ENCODE results near the gene MCUR1.
A peak's percentile ranks its signal among the peaks of the same experiment; 100 is the strongest.
"Not testable (repeated sequence)": the region's sequence is repeated elsewhere in the genome, so short reads cannot be mapped to it uniquely, and the experiment has no call there.

Gene MCUR1, protein sequence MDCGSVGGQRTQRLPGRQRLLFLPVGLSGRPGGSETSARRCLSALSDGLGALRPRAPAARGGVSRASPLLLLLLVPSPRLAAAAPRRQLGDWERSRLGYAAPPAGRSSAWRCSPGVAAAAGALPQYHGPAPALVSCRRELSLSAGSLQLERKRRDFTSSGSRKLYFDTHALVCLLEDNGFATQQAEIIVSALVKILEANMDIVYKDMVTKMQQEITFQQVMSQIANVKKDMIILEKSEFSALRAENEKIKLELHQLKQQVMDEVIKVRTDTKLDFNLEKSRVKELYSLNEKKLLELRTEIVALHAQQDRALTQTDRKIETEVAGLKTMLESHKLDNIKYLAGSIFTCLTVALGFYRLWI

DNA sequence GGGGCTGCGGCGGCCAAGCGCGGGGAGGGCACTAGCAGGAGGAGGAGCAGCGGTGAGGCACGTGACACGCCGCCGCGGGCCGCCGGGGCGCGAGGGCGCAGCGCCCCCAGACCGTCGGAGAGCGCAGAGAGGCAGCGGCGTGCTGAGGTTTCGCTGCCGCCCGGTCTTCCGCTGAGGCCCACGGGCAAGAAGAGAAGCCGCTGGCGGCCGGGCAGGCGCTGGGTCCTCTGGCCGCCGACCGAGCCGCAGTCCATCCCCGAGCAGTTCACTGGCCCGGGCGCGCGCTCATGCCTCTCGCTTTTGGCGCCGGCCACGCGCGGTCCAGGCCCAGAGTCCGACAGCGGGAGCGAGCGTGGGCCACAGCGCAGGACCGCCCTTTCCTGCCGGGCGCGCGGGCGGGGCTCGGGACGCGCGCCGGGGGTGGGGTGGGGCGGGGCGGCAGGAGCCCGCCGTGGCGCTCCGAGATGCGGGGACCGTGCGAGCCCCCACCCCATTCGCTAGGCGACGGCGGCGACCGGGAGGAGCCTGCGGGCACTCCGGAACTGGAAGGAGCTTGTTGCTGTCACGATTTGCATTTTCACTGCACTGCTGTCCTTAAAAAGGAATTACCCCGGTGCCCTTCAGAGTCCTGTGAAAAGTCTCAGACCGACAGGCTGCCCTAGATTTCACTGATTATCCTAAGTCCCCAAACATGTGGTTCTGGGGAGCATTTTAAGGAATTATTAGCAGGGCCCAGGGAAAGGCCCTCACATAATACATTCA lies at the start of gene MCUR1:
TSS of gene MCUR1 (minus strand) at position 382 of the 762 bp plus-strand sequence. CDS start at position 254, 128 bp downstream.
- peak; percentile 37 to 66 for DNase-seq (ENCODE audit: low read depth in 2 of 2, low spot score in 1 of 2)

DNA sequence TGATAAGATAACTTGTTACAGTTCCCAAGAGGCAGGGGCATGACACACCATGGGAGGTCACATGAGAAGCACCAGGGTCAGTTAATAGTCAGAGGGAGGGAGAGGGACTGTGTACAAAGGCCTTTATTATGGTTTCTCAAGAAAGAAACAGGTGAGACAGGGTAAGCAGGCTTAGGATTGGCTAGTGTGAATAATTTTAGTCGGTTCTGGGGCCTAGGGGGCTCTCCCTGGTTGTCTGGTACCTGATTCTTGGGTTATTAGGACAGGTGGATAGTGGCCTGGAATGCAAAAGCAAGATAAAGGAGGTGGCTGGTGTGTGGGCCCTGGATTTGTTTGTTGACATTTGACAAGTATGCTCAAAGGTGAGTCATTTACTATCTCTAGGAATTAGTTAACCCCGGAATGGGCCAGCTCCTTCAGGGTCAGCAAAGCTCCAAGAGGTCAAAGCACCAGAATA lies 49.4 kb upstream of the MCUR1 start:
- DNase-seq (ENCODE audit: low read depth in 2 of 2, low spot score in 1 of 2) = no peak

DNA sequence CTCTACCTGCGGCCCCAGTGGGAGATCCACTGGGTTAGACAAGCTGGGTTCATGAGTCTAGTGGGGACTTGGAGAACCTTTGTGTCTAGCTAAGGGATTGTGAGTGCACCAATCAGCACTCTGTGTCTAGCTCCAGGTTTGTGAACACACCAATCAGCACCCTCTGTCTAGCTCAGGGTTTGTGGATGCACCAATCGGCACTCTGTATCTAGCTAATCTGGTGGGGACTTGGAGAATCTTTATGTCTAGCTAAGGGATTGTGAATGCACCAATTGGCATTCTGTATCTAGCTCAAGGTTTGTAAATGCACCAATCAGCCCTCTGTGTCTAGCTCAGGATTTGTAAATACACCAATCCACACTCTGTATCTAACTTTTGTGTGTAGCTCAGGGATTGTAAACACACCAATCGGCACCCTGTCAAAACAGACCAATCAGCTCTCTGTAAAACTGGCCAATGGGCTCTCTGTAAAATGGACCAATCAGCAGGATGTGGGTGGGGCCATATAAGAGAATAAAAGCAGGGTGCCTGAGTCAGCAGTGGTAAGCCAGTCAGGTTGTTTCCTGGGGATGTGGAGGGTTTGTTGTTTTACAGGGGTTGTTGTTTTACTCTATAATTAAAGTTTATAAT lies 46.3 kb upstream of the MCUR1 start:
- DNase-seq (ENCODE audit: low read depth in 2 of 2, low spot score in 1 of 2) = not testable (repeated sequence)

DNA sequence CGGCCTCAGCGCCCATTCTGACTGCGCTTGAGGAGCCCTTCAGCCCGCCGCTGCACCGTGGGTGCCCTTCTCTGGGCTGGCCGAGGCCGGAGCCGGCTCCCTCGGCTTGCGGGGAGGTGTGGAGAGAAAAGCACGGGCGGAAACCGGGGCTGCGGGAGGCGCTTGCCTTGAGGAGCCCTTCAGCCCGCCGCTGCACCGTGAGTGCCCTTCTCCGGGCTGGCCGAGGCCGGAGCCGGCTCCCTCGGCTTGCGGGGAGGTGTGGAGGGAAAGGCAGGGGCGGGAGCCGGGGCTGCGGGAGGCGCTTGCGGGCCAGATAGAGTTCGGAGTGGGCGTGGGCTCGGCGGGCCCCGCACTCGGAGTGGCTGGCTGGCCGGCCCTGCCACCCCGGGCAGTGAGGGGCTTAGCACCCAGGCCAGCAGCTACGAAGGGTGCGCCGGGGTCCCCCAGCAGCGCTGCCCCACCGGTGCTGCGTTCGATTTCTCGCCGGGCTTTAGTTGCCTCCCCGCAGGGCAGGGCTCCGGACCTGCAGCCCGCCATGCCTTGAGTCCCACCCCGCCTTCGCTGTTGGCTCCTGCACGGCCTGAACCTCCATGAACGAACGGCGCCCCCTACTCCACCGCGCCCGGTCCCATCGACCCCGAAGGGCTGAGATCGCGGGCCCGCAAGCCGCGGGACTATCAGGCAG lies 45.7 kb upstream of the MCUR1 start:
- no peak for DNase-seq (ENCODE audit: low read depth in 2 of 2, low spot score in 1 of 2)

DNA sequence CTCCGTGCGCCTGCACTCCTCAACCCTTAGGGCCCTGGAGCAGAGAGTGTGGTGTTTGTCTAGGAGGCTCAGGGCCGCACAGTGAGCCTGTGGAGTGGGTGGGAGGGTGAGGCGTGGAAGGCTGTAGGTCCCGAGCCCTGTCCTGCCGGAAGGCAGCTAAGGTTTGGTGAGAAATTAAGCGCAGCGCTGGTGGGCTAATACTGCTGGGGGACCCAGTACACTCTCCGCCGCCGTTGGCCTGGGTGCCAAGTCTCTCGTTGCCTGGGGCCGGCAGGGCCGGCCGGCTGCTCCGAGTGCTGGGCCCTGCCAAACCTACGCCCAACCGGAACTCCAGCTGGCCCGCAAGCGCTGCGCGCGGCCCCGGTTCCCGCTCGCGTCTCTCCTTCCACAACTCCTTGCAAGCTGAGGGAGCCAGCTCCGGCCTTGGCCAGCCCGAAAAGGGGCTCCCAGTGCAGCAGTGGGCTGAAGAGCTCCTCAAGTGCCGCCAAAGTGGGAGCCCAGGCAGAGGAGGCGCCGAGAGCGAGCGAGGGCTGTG lies 40.4 kb upstream of the MCUR1 start:
- DNase-seq (ENCODE audit: low read depth in 2 of 2, low spot score in 1 of 2) = no peak

DNA sequence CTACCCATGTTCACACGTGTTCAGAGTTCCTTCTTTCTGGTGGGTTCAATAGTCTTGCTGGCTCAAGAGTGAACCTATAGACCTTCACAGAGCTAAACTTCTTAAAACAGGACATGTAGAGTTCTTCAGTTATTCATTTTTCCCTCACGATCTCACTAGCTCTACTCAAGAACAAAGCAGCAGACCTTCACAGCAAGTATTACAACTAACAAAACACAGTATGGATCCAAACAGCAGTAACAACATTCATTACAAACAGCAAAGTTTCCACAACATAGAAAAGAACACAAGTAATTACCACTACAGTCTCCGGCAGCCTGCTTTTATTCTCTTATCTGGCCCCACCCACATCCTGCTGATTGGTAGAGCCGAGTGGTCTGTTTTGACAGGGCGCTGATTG lies 39.5 kb upstream of the MCUR1 start:
- no peak for DNase-seq (ENCODE audit: low read depth in 2 of 2, low spot score in 1 of 2)

DNA sequence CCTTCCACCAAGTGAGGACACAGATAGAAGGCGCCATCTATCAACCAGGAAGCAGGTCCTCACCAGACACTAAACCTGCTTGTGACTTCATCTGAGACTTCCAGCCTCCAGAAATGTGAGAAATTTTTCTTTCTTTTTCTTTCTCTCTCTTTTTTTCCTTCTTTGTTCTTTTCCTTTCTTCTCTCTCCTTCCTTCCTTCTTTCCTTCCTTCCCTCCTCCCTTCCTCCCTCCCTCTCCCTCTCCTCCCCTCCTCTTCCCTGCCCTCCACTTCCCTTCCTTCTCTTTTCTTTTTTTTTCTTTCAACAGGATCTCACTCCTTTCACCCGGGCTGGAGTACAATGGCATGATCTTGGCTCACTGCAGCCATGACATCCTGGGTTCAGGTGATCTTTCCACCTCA lies 37.4 kb upstream of the MCUR1 start:
- no peak for DNase-seq (ENCODE audit: low read depth in 2 of 2, low spot score in 1 of 2)

DNA sequence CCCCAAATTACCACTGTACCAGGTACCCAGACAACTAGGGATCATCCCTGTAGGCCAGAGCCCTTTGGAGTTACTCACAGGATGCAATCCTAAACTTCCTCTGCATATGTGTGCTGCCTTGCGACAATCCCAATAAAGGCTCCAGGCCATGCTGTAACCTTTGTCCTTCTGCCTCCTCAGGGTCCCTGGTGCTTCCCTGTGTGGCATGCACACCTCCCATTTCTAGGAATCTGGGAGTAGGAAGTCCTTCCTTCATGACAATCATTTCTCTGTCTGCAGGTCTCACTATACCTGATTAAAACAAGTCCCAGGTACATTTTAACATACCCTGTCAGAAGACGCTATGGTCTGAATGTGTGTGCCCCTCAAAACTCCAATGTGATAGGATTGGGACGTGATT lies 37.0 kb upstream of the MCUR1 start:
- no peak for DNase-seq (ENCODE audit: low read depth in 2 of 2, low spot score in 1 of 2)

DNA sequence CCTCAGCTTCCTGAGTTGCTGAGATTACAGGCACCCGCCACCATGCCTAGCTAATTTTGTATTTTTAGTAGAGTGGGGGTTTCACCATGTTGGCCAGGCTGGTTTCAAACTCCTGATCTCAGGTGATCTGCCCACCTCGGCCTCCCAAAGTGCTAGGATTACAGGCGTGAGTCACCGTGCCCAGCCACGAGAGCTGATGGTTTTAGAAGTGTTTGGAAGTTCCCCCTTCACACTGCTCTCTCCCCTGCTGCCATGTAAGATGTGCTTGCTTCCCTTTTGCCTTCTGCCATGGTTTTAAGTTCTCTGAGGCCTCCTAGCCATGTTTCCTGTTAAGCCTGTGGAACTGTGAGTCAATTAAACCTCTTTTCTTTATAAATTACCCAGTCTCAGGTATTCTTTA lies 36.3 kb upstream of the MCUR1 start:
- not testable (repeated sequence) for DNase-seq (ENCODE audit: low read depth in 2 of 2, low spot score in 1 of 2)

DNA sequence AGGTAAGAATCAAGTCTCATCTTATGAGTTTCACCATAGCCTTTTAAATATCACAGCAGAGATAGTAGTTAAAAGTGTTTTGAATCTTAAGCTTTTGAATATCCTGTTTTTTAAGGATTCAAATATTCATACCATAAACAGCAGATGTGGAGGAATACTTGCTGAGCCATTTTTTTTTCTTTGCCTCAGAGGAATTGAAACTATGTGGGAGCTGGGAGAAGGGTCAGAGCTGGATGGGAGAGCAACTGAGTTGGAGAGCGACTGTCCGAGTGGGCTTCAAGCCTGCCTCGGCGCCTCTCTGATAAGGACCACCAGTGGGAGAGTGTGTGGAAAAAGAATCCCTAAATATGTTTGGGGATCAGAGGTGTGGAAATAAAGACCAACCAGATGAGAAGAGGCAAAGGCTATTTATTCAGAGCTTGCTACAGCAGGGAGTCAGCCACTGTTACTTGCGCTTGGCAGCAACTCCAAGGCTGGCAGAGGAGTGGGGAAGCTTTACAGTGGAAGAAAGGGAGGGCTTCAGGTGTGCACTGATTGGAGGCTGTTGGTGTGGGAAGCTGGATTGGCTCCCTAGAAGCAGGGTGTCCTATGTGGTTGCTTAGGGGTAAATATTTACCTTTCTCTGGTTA lies 34.3 kb upstream of the MCUR1 start:
- DNase-seq (ENCODE audit: low read depth in 2 of 2, low spot score in 1 of 2) = no peak

DNA sequence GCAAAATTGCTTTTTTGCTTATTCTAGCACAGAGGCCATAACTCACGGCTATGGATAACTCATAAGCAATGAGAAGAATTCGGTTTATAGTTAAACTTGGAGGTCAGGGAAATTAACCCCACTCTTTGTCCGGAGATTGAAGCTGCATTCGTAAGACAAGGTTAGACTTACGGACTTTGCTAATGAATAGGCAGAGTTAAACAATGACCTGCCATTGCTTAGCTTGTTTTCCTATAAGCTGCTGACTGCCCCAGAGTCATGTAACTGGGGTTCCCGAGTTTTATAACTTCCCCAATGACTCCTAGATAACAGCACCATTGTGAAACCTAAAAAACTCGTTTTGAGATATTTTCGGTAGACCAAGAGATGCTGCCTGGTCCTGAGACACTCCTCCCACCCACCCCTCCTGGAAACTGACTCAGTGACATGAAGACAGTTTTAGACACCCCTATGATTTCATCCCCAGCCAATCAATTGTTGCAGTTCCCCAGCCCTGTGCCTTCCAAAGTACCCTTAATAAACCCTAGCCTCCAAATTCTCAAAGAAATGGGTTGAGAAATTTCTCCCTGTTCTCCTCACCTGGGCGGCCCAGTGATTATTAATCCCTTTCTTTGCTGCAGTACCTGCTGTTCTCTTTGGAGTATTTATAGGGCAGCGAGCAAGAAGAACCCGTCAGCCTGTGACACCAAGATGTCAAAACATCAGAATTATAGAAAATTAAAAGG lies 33.1 kb upstream of the MCUR1 start:
- DNase-seq (ENCODE audit: low read depth in 2 of 2, low spot score in 1 of 2) = no peak

DNA sequence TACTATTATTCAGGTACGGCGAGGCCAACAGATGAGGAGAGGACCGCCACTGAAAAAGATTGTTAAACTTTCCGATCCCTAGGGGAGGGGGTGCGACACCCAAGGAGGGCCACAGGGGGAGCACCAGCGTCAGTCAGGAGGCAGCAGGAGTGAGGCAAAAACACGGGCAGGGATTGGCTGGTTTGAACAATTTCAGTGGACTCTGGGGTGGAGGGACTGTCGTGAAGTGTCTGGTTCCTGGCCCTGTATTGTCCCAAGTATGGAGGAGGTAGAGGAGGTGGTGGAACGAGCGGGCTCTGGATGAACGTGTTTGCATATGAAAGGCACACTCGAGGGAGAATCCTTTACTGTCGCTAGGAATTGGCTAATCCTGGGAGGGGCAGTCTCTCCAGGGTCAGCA lies 32.5 kb upstream of the MCUR1 start:
- no peak for DNase-seq (ENCODE audit: low read depth in 2 of 2, low spot score in 1 of 2)

DNA sequence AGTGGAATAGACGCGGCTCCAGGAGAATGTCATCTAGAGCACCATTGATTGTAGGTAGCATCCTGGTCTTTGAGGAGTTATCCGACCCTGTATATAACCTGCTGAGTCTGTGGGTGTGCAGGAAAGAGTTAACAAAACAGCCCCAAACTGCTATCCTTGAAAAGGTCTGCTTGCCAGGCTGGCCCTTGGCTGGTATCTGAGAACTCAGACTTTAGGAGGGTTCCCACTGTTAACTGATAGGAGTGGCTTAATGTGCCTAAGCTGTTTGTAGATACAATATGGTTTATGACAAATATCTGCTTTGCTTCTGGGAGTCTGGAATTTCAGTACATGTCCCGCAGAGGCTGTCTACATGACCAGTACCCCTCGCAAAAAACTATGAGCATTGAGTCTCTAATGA lies 27.6 kb upstream of the MCUR1 start:
- DNase-seq (ENCODE audit: low read depth in 2 of 2, low spot score in 1 of 2) = no peak

DNA sequence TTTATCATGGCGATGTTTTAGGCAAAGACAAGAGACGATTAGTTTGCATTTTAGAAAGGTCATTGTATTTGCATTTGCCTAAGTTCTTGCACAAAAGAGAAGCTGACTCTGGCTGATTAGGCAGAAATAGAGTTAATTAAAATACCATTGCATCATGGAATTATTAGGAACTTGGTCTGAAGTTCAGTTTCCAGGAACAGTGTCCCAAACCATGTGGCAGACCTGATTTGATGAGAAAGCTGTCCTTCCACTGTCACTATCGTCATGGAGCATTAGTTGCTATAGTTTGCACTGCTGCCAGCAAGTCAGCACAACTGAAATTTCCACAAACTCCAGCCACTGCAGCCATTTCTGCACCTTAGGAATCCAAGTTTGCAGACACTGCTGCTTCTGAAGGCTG lies 24.3 kb upstream of the MCUR1 start:
- no peak for DNase-seq (ENCODE audit: low read depth in 2 of 2, low spot score in 1 of 2)

DNA sequence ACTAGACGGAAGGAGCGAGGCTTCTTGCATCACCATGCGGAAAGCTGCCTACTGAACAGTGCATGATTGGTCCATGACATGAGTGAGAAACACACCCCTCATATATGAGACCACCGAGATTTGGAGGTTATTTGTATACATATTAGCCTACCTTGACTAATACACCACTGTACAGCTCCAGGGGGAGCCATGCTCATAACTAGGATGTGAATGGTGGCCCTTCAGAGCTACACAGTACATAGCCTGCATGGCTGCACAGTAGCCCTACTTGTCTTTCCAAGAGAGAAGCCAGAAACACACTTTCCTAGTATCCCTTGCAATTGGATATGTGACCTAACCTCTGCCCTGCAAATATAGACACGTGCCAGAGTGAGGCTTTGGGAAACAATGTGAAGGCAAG lies 21.8 kb upstream of the MCUR1 start:
- DNase-seq (ENCODE audit: low read depth in 2 of 2, low spot score in 1 of 2) = no peak

DNA sequence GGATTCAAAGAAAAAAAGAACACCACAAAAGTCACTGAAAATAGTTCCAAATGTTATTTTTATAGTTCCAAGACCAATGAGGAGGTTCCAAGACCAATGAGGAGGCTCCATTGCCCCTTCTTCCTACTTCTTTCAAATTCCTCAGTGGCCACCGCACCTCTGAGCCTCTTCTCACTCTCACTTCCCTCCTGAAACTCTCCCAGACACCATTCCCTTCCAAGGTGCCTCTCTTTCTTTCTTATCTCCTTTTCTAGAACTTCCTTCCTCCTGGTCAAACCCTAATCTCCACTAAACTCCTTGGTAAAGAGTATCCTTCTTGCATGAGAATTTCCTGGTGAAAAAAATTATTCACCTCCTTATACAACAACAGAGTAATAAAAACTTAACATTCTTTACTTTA lies 20.4 kb upstream of the MCUR1 start:
- DNase-seq (ENCODE audit: low read depth in 2 of 2, low spot score in 1 of 2) = no peak

DNA sequence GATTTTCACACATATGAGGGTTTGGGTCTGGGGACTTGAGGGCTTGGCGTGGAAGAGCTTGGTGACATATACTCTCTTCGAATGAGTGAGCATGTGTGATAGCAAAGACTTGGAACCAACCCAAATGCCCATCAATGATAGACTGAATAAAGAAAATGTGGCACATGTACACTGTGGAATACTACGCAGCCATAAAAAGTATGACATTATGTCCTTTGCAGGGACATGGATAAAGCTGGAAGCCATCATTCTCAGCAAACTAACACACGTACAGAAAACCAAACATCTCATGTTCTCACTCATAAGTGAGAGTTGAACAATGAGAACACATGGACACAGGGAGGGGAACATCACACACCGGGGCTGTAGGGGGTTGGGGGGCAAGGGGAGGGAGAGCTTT lies 19.7 kb upstream of the MCUR1 start:
- DNase-seq (ENCODE audit: low read depth in 2 of 2, low spot score in 1 of 2) = not testable (repeated sequence)

DNA sequence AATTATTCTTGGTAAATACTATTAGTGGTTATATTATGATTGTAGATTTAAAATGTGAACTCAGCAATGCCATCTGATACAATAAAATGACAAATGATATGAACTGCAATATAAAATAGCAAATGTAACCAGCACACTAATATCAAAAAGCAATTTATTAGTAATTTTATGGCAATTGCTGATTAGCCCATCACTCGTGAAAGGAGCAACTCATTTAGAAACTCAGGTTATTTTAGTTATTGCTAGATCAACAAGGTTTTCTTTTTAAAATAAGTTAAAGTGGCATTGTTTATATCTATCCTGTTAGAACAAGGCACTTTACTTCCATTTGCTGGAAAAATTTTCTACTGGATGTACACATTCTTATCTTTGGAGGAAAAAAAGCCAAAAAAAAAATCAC lies 18.4 kb upstream of the MCUR1 start:
- no peak for DNase-seq (ENCODE audit: low read depth in 2 of 2, low spot score in 1 of 2)

DNA sequence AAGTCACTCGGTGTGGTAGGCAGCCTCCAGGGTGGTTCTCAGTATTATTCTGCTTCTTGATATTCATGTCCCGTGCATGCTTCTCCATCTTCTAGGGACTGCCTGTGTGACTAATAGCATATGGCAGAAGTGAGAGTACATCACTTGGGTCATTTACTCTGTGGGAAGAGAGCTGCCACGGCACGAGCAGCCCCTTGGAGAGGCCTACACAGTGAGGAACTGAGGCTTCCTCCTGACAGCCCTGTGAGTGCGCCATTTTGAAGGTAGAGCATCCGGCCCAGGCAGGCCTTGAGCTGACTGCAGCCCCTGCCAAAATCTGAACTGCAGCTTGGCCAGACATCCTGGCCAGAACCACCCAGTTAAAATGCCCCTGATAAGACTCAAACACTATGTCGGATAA lies 17.3 kb upstream of the MCUR1 start:
- DNase-seq (ENCODE audit: low read depth in 2 of 2, low spot score in 1 of 2) = no peak

DNA sequence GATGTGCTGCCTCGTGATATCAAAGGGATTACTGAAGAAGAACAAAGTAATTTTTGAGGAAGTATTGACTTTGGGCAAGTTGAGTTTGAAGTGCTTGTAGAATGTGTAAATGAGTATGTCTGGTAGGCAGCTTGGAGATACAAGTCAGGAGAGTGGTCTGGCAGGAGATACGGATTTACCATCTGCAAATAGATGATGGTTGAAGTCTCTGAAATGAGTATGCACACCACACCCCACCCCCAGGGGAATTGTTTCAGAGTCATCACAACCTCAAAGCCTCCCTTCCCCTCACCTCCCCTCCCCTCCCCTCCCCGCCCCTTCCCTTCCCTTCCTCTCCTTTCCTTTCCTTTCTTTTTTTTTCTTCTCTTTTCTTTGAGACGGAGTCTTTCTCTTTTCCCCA lies 16.4 kb upstream of the MCUR1 start:
- DNase-seq (ENCODE audit: low read depth in 2 of 2, low spot score in 1 of 2) = no peak

Data from stimulated activated CD8-positive, alpha-beta memory T cell treated with anti-CD3 and anti-CD28 coated beads, Interleukin-4, amount 100 ng/mL, for 4 hours (primary cell).